ENCODE measurements around the gene TIMP1. TPM values are rescaled to one million over a fixed set of nuclear protein-coding genes. Genes with fewer than 3 reads are reported as not detected.
"Not testable (repeated sequence)": the region's sequence is repeated elsewhere in the genome, so short reads cannot be mapped to it uniquely, and the experiment has no call there.

Gene TIMP1
- total RNA-seq, 1 donor from 2014 or later, result 479 TPM

- no peaks in the 10 kb centered on the region for H3K79me2 ChIP-seq (ENCODE audit: insufficient read depth, low read length)
- peaks cover 3% of the 10 kb centered on the region for H3K36me3 Mint-ChIP-seq (ENCODE audit: low read depth, unreplicated experiment)
- no peak overlapping the region for H3K4me2 ChIP-seq (ENCODE audit: low read length)
- no peak overlapping the region for H3K4me3 Mint-ChIP-seq (ENCODE audit: unreplicated experiment)
- H3K27ac ChIP-seq (ENCODE audit: low read depth, low read length), result peak overlapping the region; percentile 61
- H3K27me3 ChIP-seq (ENCODE audit: insufficient read depth, low read length), result no peaks in the 10 kb centered on the region
- peaks cover 5% of the 10 kb centered on the region for H3K9me3 Mint-ChIP-seq (ENCODE audit: unreplicated experiment)
- H3K9me3 ChIP-seq (ENCODE audit: insufficient read depth, low read depth, low read length), result no peaks in the 10 kb centered on the region
- H3K36me3 ChIP-seq (ENCODE audit: insufficient read depth, low read length), result no peaks in the 10 kb centered on the region
- TF ChIP-seq CTCF (IDR thresholded peaks at IDR 0.05; ENCODE audit: insufficient read depth, low read depth, low read length) (no peak), EZH2 (IDR thresholded peaks at IDR 0.05; ENCODE audit: insufficient read depth, low read length) (no peak)
- no peaks in the 10 kb centered on the region for H3K27me3 Mint-ChIP-seq (ENCODE audit: low read depth, unreplicated experiment)
- peaks cover 3% of the 10 kb centered on the region for H3K4me1 ChIP-seq (ENCODE audit: insufficient read depth, low read length)
- no peak overlapping the region for H3K27ac Mint-ChIP-seq (ENCODE audit: unreplicated experiment)
- no peak for DNase-seq (ENCODE audit: low read depth)
- H3K4me3 ChIP-seq (ENCODE audit: insufficient read depth, low read depth, low read length), result no peak overlapping the region
- FAIRE-seq, result peak; percentile 62
- H2AFZ ChIP-seq (ENCODE audit: low read depth, low read length), result no peak overlapping the region
- no peaks in the 10 kb centered on the region for H4K20me1 ChIP-seq (ENCODE audit: insufficient read depth, low read length)
- H3K9ac ChIP-seq (ENCODE audit: low read length), result peak overlapping the region; percentile 43
- no peaks in the 10 kb centered on the region for H3K4me1 Mint-ChIP-seq (ENCODE audit: low read depth, unreplicated experiment)
These were observed 14.0 kb downstream of the TIMP1 start for GRCh38 chrX:47596256-47596655.

- H3K27me3 Mint-ChIP-seq (ENCODE audit: low read depth, unreplicated experiment), result no peaks in the 10 kb centered on the region
- Histone ChIP-seq H3K4me1 (ENCODE audit: insufficient read depth, low read length) (peaks cover 3% of the 10 kb centered on the region), H3K4me2 (ENCODE audit: low read length) (no peak overlapping the region), H3K36me3 (ENCODE audit: insufficient read depth, low read length) (no peaks in the 10 kb centered on the region), H3K9me3 (ENCODE audit: insufficient read depth, low read depth, low read length) (no peaks in the 10 kb centered on the region), H4K20me1 (ENCODE audit: insufficient read depth, low read length) (no peaks in the 10 kb centered on the region), H3K4me3 (ENCODE audit: insufficient read depth, low read depth, low read length) (no peak overlapping the region), H2AFZ (ENCODE audit: low read depth, low read length) (no peak overlapping the region), H3K27me3 (ENCODE audit: insufficient read depth, low read length) (no peaks in the 10 kb centered on the region), H3K79me2 (ENCODE audit: insufficient read depth, low read length) (no peaks in the 10 kb centered on the region), H3K27ac (ENCODE audit: low read depth, low read length) (no peak overlapping the region), H3K9ac (ENCODE audit: low read length) (no peak overlapping the region)
- H3K4me1 Mint-ChIP-seq (ENCODE audit: low read depth, unreplicated experiment), result no peaks in the 10 kb centered on the region
- peaks cover 5% of the 10 kb centered on the region for H3K9me3 Mint-ChIP-seq (ENCODE audit: unreplicated experiment)
- FAIRE-seq, result peak; percentile 86
- peaks cover 3% of the 10 kb centered on the region for H3K36me3 Mint-ChIP-seq (ENCODE audit: low read depth, unreplicated experiment)
- H3K4me3 Mint-ChIP-seq (ENCODE audit: unreplicated experiment), result no peak overlapping the region
- TF ChIP-seq CTCF (IDR thresholded peaks at IDR 0.05; ENCODE audit: insufficient read depth, low read depth, low read length) (no peak), EZH2 (IDR thresholded peaks at IDR 0.05; ENCODE audit: insufficient read depth, low read length) (no peak)
- no peak for DNase-seq (ENCODE audit: low read depth)
- no peak overlapping the region for H3K27ac Mint-ChIP-seq (ENCODE audit: unreplicated experiment)
These were observed 15.0 kb downstream of the TIMP1 start for GRCh38 chrX:47597222-47597621.

GRCh38 chrX:47603125-47603524 lies 20.9 kb downstream of the TIMP1 start:
- H3K9me3 ChIP-seq (ENCODE audit: insufficient read depth, low read depth, low read length); H3K36me3 Mint-ChIP-seq (ENCODE audit: low read depth, unreplicated experiment); H3K4me3 Mint-ChIP-seq (ENCODE audit: unreplicated experiment); H3K4me3 ChIP-seq (ENCODE audit: insufficient read depth, low read depth, low read length); H3K4me1 ChIP-seq (ENCODE audit: insufficient read depth, low read length); H3K27me3 Mint-ChIP-seq (ENCODE audit: low read depth, unreplicated experiment); H3K9me3 Mint-ChIP-seq (ENCODE audit: unreplicated experiment); H3K27me3 ChIP-seq (ENCODE audit: insufficient read depth, low read length); FAIRE-seq; DNase-seq (ENCODE audit: low read depth); H3K36me3 ChIP-seq (ENCODE audit: insufficient read depth, low read length); H3K9ac ChIP-seq (ENCODE audit: low read length); H3K79me2 ChIP-seq (ENCODE audit: insufficient read depth, low read length); H3K27ac Mint-ChIP-seq (ENCODE audit: unreplicated experiment); H3K4me2 ChIP-seq (ENCODE audit: low read length); H3K27ac ChIP-seq (ENCODE audit: low read depth, low read length); H2AFZ ChIP-seq (ENCODE audit: low read depth, low read length); H3K4me1 Mint-ChIP-seq (ENCODE audit: low read depth, unreplicated experiment); H4K20me1 ChIP-seq (ENCODE audit: insufficient read depth, low read length): not testable (repeated sequence)

All from astrocyte (in vitro differentiated cells and primary cell).